ENCODE measurements around the gene ANXA8. TPM values are rescaled to one million over a fixed set of nuclear protein-coding genes. Genes with fewer than 3 reads are reported as not detected.
"Not testable (repeated sequence)": the region's sequence is repeated elsewhere in the genome, so short reads cannot be mapped to it uniquely, and the experiment has no call there.

ANXA8 gene
- polyA plus RNA-seq, 4 donors = 0.07 to 3.4 (median 0.45) TPM

- not testable (repeated sequence) for FAIRE-seq; H3K27me3 ChIP-seq (ENCODE audit: control insufficient read depth in 3 of 3, insufficient read depth in 3 of 3, low read length in 3 of 3); H3K27ac ChIP-seq (ENCODE audit: low read depth in 1 of 3, low read length in 2 of 3); H3K4me3 ChIP-seq (ENCODE audit: low read depth in 1 of 3, low read length in 3 of 3); H3K9me3 ChIP-seq (ENCODE audit: control insufficient read depth in 2 of 2, insufficient read depth in 1 of 2, low read depth in 1 of 2, low read length in 1 of 2); H3K4me1 ChIP-seq (ENCODE audit: control insufficient read depth in 3 of 3, insufficient read depth in 2 of 3, low read depth in 1 of 3, low read length in 2 of 3); H3K36me3 ChIP-seq (ENCODE audit: control insufficient read depth in 3 of 3, insufficient read depth in 2 of 3, low read depth in 1 of 3, low read length in 3 of 3); DNase-seq
- no CpG with 5 or more reads among the region's 5 CpGs for WGBS, 3 donors
Observed at GRCh38 chr10:47472072-47472471, 11.8 kb downstream of the ANXA8 start.

DNA sequence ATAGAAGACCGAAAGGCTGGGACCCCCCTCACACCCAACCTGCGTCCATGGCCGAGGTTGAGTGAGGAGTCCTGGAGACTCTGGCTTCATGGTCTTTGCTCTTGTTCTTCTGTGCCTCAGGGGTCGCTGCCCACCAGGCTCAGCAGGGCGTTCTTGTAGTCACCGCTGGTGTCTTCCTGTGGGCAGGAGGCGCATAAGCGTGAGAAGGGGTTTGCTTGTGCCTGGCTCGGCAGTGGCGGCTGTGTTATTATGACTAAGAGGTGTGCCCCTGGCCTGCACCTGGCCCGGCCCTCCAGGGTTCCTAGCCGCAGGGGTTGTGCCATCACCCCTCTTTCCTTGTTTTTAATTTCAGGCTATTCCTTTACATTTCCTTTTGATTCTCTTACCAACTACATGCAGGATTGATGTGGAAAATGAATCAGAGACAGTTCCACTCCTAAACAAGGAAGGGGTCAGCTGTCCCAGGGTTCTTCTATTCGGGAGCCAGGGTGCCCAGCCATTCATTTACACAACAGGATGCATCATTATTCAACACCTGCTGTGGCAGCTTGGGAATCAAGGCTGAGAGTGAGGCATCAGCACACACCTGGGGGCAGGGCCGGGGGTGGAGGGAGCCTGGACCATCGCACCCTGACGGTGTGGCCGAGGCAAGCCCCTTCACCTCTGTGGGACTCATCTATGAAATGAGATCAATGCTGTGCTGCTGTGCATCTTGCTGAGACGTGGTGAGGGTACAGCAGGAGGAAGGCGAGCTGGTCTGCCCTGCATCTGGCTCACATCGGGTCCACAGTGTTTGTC, 15.0 kb downstream of the ANXA8 start:
- FAIRE-seq; H3K27ac ChIP-seq (ENCODE audit: low read depth in 1 of 3, low read length in 2 of 3); H3K36me3 ChIP-seq (ENCODE audit: control insufficient read depth in 3 of 3, insufficient read depth in 2 of 3, low read depth in 1 of 3, low read length in 3 of 3); H3K9me3 ChIP-seq (ENCODE audit: control insufficient read depth in 2 of 2, insufficient read depth in 1 of 2, low read depth in 1 of 2, low read length in 1 of 2); H3K27me3 ChIP-seq (ENCODE audit: control insufficient read depth in 3 of 3, insufficient read depth in 3 of 3, low read length in 3 of 3); H3K4me3 ChIP-seq (ENCODE audit: low read depth in 1 of 3, low read length in 3 of 3); DNase-seq; H3K4me1 ChIP-seq (ENCODE audit: control insufficient read depth in 3 of 3, insufficient read depth in 2 of 3, low read depth in 1 of 3, low read length in 2 of 3): not testable (repeated sequence)
- 83 to 90% (median 87%) methylated on average over 14 to 15 of the region's 20 CpGs for WGBS, 3 donors

GRCh38 chr10:47467957-47468356, 16.0 kb downstream of the ANXA8 start:
- H3K27ac ChIP-seq (ENCODE audit: low read depth in 1 of 3, low read length in 2 of 3); H3K27me3 ChIP-seq (ENCODE audit: control insufficient read depth in 3 of 3, insufficient read depth in 3 of 3, low read length in 3 of 3); H3K4me1 ChIP-seq (ENCODE audit: control insufficient read depth in 3 of 3, insufficient read depth in 2 of 3, low read depth in 1 of 3, low read length in 2 of 3); H3K36me3 ChIP-seq (ENCODE audit: control insufficient read depth in 3 of 3, insufficient read depth in 2 of 3, low read depth in 1 of 3, low read length in 3 of 3); H3K4me3 ChIP-seq (ENCODE audit: low read depth in 1 of 3, low read length in 3 of 3); H3K9me3 ChIP-seq (ENCODE audit: control insufficient read depth in 2 of 2, insufficient read depth in 1 of 2, low read depth in 1 of 2, low read length in 1 of 2); DNase-seq; FAIRE-seq: not testable (repeated sequence)
- WGBS, 3 donors = 84 to 92% (median 91%) methylated on average over 3 to 5 of the region's 7 CpGs

DNA sequence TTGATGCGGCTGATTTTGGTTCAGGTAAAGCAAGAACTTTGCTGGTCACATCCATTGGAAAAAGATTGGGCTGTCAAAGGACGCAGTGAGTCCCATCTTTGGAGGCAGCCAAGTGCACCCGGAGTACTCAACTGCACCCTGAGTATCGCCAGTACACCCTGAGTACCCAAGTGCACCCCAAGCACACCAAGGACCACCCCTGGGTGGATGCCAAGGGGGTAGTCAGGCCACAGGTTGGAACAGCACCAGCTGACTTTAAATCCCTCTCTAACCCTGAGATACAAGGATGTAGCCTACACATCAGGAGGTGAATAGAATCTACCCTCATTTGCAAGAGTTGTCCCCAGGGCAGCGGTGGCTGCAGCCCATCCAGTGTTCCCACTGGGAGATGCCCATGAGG, 16.5 kb downstream of the ANXA8 start:
- not testable (repeated sequence) for H3K4me1 ChIP-seq (ENCODE audit: control insufficient read depth in 3 of 3, insufficient read depth in 2 of 3, low read depth in 1 of 3, low read length in 2 of 3); H3K36me3 ChIP-seq (ENCODE audit: control insufficient read depth in 3 of 3, insufficient read depth in 2 of 3, low read depth in 1 of 3, low read length in 3 of 3); DNase-seq; H3K27me3 ChIP-seq (ENCODE audit: control insufficient read depth in 3 of 3, insufficient read depth in 3 of 3, low read length in 3 of 3); H3K4me3 ChIP-seq (ENCODE audit: low read depth in 1 of 3, low read length in 3 of 3); H3K9me3 ChIP-seq (ENCODE audit: control insufficient read depth in 2 of 2, insufficient read depth in 1 of 2, low read depth in 1 of 2, low read length in 1 of 2); H3K27ac ChIP-seq (ENCODE audit: low read depth in 1 of 3, low read length in 2 of 3); FAIRE-seq
- WGBS, 3 donors = 93 to 98% (median 94%) methylated on average over 4 to 5 of the region's 5 CpGs

DNA sequence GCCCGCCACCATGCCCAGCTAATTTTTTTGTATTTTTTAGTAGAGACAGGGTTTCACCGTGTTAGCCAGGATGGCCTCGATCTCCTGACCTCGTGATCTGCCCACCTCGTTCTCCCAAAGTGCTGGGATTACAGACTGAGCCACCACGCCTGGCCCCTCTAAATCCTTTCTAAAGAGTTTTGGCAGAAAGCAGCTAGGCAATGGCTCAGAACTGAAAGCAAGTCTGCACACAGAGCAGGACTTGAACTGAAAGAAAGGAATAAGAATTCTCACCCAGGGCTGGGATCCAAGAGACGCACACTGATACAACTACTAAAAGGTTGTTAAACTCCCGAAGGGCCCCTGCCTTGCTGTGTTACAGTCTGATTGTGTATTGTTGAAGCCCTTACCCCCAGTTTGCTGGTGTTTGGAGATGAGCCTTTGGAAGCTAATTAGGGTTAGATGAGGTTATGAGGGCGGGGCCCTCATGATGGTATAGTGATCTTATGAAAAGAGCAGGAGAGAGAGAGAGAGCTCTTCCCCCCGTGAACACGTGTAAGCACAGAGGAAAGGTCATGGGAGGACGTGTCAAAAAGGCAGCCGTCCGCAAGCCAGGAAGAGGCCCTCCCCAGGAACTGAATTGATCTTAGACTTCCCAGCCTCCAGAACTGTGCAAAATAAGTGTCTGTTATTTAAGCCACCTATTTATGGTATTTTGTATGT, 18.5 kb downstream of the ANXA8 start:
- not testable (repeated sequence) for H3K36me3 ChIP-seq (ENCODE audit: control insufficient read depth in 3 of 3, insufficient read depth in 2 of 3, low read depth in 1 of 3, low read length in 3 of 3); H3K4me3 ChIP-seq (ENCODE audit: low read depth in 1 of 3, low read length in 3 of 3); H3K27me3 ChIP-seq (ENCODE audit: control insufficient read depth in 3 of 3, insufficient read depth in 3 of 3, low read length in 3 of 3); DNase-seq; FAIRE-seq; H3K9me3 ChIP-seq (ENCODE audit: control insufficient read depth in 2 of 2, insufficient read depth in 1 of 2, low read depth in 1 of 2, low read length in 1 of 2); H3K4me1 ChIP-seq (ENCODE audit: control insufficient read depth in 3 of 3, insufficient read depth in 2 of 3, low read depth in 1 of 3, low read length in 2 of 3); H3K27ac ChIP-seq (ENCODE audit: low read depth in 1 of 3, low read length in 2 of 3)
- 64 to 82% (median 73%) methylated on average over 13 of the region's 14 CpGs for WGBS, 3 donors

DNA sequence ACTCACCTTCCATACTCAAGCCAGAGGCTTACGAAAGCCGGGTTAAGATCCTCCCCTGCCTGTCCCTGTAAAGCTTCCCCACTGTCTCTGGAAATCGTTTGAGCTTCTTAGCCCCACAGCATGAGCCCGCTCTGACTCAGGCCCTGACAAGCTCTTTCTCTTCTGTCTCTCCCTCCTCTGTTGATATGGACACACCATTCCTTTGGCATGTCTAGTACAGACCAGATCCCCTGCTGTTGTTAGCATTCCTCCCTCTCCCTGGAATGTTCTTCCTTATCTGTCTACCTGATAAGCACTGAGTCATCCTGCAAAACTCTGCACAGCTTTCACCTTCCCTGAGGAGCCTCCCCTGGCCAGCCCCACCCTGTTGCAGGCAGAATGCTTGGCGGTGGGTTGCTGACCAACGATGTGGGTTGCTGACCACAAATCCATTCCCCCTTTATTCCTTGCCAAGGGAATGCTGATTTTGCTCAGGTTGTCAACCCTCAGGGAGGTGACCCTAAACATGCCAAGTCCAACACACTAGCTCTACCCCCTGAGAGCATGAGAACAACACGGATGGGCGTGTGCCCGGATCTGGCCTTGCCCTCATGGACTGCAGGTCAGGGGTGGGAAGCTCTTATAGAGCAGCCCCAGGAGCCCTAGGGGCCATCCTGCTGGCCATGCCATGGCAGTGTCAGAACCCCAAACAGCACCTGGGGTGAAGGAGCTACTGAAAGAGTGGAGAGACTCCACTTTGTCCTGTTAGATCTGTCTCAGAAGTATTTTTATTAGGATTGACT, 21.1 kb downstream of the ANXA8 start:
- not testable (repeated sequence) for H3K4me1 ChIP-seq (ENCODE audit: control insufficient read depth in 3 of 3, insufficient read depth in 2 of 3, low read depth in 1 of 3, low read length in 2 of 3); H3K4me3 ChIP-seq (ENCODE audit: low read depth in 1 of 3, low read length in 3 of 3); DNase-seq; H3K27me3 ChIP-seq (ENCODE audit: control insufficient read depth in 3 of 3, insufficient read depth in 3 of 3, low read length in 3 of 3); H3K9me3 ChIP-seq (ENCODE audit: control insufficient read depth in 2 of 2, insufficient read depth in 1 of 2, low read depth in 1 of 2, low read length in 1 of 2); H3K36me3 ChIP-seq (ENCODE audit: control insufficient read depth in 3 of 3, insufficient read depth in 2 of 3, low read depth in 1 of 3, low read length in 3 of 3); H3K27ac ChIP-seq (ENCODE audit: low read depth in 1 of 3, low read length in 2 of 3); FAIRE-seq
- 12 to 82% (median 62%) methylated on average over 3 of the region's 9 CpGs for WGBS, 3 donors

DNA sequence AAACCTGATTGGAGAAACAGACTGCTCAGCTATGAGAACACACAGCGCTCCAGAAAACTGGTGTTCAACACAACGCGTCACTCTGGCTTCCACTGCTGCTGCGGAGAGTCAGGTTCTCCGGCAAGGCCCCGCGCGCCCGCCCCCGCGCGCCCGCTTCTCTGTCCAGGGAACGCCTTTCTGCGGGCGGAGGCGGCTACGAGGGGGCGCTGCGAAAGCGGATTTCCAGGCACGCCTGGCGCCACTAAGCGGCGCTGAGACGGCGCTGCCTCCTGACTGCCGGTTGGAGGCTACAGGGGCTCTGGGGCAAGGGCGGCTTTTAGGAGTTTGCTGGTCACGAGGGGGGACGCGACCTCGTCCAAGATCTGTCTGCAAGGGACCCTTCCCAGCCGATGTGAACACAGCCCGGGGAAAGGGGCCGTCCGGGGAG, 22.6 kb downstream of the ANXA8 start:
- H3K27ac ChIP-seq (ENCODE audit: low read depth in 1 of 3, low read length in 2 of 3); H3K36me3 ChIP-seq (ENCODE audit: control insufficient read depth in 3 of 3, insufficient read depth in 2 of 3, low read depth in 1 of 3, low read length in 3 of 3); FAIRE-seq; H3K4me3 ChIP-seq (ENCODE audit: low read depth in 1 of 3, low read length in 3 of 3); H3K9me3 ChIP-seq (ENCODE audit: control insufficient read depth in 2 of 2, insufficient read depth in 1 of 2, low read depth in 1 of 2, low read length in 1 of 2); H3K27me3 ChIP-seq (ENCODE audit: control insufficient read depth in 3 of 3, insufficient read depth in 3 of 3, low read length in 3 of 3): not testable (repeated sequence)
- DNase-seq = peak; percentile 37 to 72
- 2 to 3% (median 3%) methylated on average over 18 to 30 of the region's 37 CpGs for WGBS, 3 donors
- peaks cover 0 to 22% (median 0%) of the 10 kb centered on the region in 3 donors for H3K4me1 ChIP-seq (ENCODE audit: control insufficient read depth in 3 of 3, insufficient read depth in 2 of 3, low read depth in 1 of 3, low read length in 2 of 3)

GRCh38 chr10:47458466-47459154, 25.3 kb downstream of the ANXA8 start:
- H3K36me3 ChIP-seq (ENCODE audit: control insufficient read depth in 3 of 3, insufficient read depth in 2 of 3, low read depth in 1 of 3, low read length in 3 of 3) = no peaks in the 10 kb centered on the region
- 53 to 68% (median 54%) methylated on average over 4 of the region's 4 CpGs for WGBS, 3 donors
- no peak overlapping the region for H3K4me3 ChIP-seq (ENCODE audit: low read depth in 1 of 3, low read length in 3 of 3)
- DNase-seq (peak; percentile 76 to 88), FAIRE-seq (no peak)
- H3K9me3 ChIP-seq (ENCODE audit: control insufficient read depth in 2 of 2, insufficient read depth in 1 of 2, low read depth in 1 of 2, low read length in 1 of 2) = peaks cover 0 to 3% of the 10 kb centered on the region in 2 donors
- H3K4me1 ChIP-seq (ENCODE audit: control insufficient read depth in 3 of 3, insufficient read depth in 2 of 3, low read depth in 1 of 3, low read length in 2 of 3) = peaks cover 0 to 35% (median 0%) of the 10 kb centered on the region in 3 donors
- H3K27me3 ChIP-seq (ENCODE audit: control insufficient read depth in 3 of 3, insufficient read depth in 3 of 3, low read length in 3 of 3) = no peaks in the 10 kb centered on the region
- H3K27ac ChIP-seq (ENCODE audit: low read depth in 1 of 3, low read length in 2 of 3) = peak overlapping the region in 2 of 3 donors; percentile 46 to 58
